ENCODE measurements around the gene RNASE8.

The RNASE8 gene

GRCh38 chr14:21106176-21106497 lies 48.5 kb downstream of the RNASE8 start:
- Histone ChIP-seq H3K27me3 (no peaks in the 10 kb centered on the region), H3K4me3 (ENCODE audit: low read depth in 1 of 2, low read length in 1 of 2) (peak overlapping the region in 1 of 2 experiments; percentile 9), H3K9me3 (no peaks in the 10 kb centered on the region), H3K36me3 (no peaks in the 10 kb centered on the region), H3K27ac (peak overlapping the region; percentile 36), H3K4me1 (ENCODE audit: control insufficient read depth in 1 of 2, insufficient read depth in 1 of 2, low read depth in 1 of 2, low read length in 1 of 2) (peaks cover 26 to 31% of the 10 kb centered on the region in 2 experiments)
- no peak for TF ChIP-seq CTCF (IDR thresholded peaks at IDR 0.05)

GRCh38 chr14:21106498-21107282 lies 49.1 kb downstream of the RNASE8 start:
- H3K4me3 ChIP-seq (ENCODE audit: low read depth in 1 of 2, low read length in 1 of 2), result peak overlapping the region in 1 of 2 experiments; percentile 9
- peak; percentile 74 for TF ChIP-seq CTCF (IDR thresholded peaks at IDR 0.05)
- H3K9me3 ChIP-seq, result no peaks in the 10 kb centered on the region
- peaks cover 26 to 31% of the 10 kb centered on the region in 2 experiments for H3K4me1 ChIP-seq (ENCODE audit: control insufficient read depth in 1 of 2, insufficient read depth in 1 of 2, low read depth in 1 of 2, low read length in 1 of 2)
- H3K27ac ChIP-seq, result peak overlapping the region; percentile 36
- H3K27me3 ChIP-seq, result no peaks in the 10 kb centered on the region
- H3K36me3 ChIP-seq, result no peaks in the 10 kb centered on the region

GRCh38 chr14:21107283-21107800 lies 49.7 kb downstream of the RNASE8 start:
- no peak overlapping the region for H3K4me3 ChIP-seq (ENCODE audit: low read depth in 1 of 2, low read length in 1 of 2)
- H3K27me3 ChIP-seq, result no peaks in the 10 kb centered on the region
- H3K27ac ChIP-seq, result peak overlapping the region; percentile 36
- TF ChIP-seq CTCF (IDR thresholded peaks at IDR 0.05), result no peak
- H3K36me3 ChIP-seq, result no peaks in the 10 kb centered on the region
- peaks cover 26 to 31% of the 10 kb centered on the region in 2 experiments for H3K4me1 ChIP-seq (ENCODE audit: control insufficient read depth in 1 of 2, insufficient read depth in 1 of 2, low read depth in 1 of 2, low read length in 1 of 2)
- no peaks in the 10 kb centered on the region for H3K9me3 ChIP-seq

Measured in neutrophil (primary cell).